H1 (cell line): ENCODE results near the gene USH2A. TPM values are rescaled to one million over a fixed set of nuclear protein-coding genes. Genes with fewer than 3 reads are reported as not detected.

Experiments
- NANOG ChIP-seq: IDR thresholded peaks from 2 replicates; pipeline ENCODE4 v1.6.1; 2011; ENCODE audit warnings: low read length, low read depth, mild to moderate bottlenecking, inconsistent platforms; ENCODE audit not compliant: insufficient read depth, poor library complexity, severe bottlenecking
- POU5F1 ChIP-seq: IDR thresholded peaks from 2 replicates; pipeline ENCODE4 v1.6.1; 2011; ENCODE audit warnings: low read depth, mild to moderate bottlenecking, low read length, moderate library complexity
- polyA plus RNA-seq, 7 experiments: library from polyadenylated mRNA; depleted of rRNA in 3 of 7; stranded (reverse) in 5 of 7; unstranded in 2 of 7; fragments of >200 nt in 5 of 7; fragments of 200-250 nt in 2 of 7; gene quantifications; 1 replicate in 5 of 7; 2 replicates in 1 of 7; 4 replicates in 1 of 7; pipeline versions ENCODE4 v1.2.1 to v1.2.3, GENCODE V29; 2011 to 2013; ENCODE audit warnings: missing spikeins in 2 of 7, mixed read lengths in 2 of 7
- total RNA-seq: library from RNA; stranded (reverse); fragmentation: NEBNext Ultra II Directional; extraction: Animal tissue kit (Norgen Biotek cat#: 25700); gene quantifications from 2 replicates; pipeline ENCODE4 v1.2.1, GENCODE V29; 2021

The USH2A gene
- total and polyA plus RNA-seq, 2 of the 8 experiments (the other 6 are each of a cell fraction or from before 2014, with no cell fraction given), result 0.02 to 0.17 TPM

- TF ChIP-seq POU5F1, result no peak
- TF ChIP-seq NANOG, result no peak
These were observed 616.0 kb downstream of the USH2A start (continued) for GRCh38 chr1:215807218-215807617.
